Tibial nerve (tissue), 3 donors: ENCODE measurements around the gene ACBD6.

Experiments
- POLR2A ChIP-seq, 2 donors: fragments of 450-650 bp; IDR thresholded peaks; one replicate each; pipeline ENCODE4 v1.6.1; 2017; ENCODE audit warnings: antibody characterized with exemption in 2 of 2, mild to moderate bottlenecking in 2 of 2, moderate library complexity in 2 of 2
- TF ChIP-seq, protein P1 (sequence below), 5 experiments: fragments of 200-600 bp in 3 of 5; fragments of 450-650 bp in 2 of 5; sonication (generic) in 3 of 5; IDR thresholded peaks; one replicate each; pipeline ENCODE4 v1.5.1; 2016 to 2019; ENCODE audit warnings: antibody characterized with exemption in 5 of 5, mild to moderate bottlenecking in 3 of 5, moderate library complexity in 2 of 5

DNA sequence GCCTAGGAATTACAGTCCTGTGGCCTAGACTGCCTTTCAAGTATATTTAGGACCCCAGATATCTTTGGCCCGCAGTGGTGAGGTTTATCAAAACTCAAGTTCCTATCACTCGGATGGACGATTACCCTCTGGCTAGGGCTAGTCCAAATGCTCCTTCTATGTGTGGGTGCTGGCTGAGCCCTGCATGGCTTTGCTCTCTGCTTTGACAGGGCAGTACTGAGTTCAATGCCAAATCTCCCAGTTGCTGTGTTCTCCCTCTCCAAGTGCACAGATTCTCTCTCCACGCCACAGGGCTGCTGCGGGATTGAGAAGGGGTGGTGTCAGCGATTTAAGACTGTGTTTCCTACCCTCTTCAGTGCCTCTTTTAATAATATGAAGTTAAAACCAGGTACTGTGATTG is 175.3 kb downstream of the ACBD6 start:
- TF ChIP-seq, protein P1, sequence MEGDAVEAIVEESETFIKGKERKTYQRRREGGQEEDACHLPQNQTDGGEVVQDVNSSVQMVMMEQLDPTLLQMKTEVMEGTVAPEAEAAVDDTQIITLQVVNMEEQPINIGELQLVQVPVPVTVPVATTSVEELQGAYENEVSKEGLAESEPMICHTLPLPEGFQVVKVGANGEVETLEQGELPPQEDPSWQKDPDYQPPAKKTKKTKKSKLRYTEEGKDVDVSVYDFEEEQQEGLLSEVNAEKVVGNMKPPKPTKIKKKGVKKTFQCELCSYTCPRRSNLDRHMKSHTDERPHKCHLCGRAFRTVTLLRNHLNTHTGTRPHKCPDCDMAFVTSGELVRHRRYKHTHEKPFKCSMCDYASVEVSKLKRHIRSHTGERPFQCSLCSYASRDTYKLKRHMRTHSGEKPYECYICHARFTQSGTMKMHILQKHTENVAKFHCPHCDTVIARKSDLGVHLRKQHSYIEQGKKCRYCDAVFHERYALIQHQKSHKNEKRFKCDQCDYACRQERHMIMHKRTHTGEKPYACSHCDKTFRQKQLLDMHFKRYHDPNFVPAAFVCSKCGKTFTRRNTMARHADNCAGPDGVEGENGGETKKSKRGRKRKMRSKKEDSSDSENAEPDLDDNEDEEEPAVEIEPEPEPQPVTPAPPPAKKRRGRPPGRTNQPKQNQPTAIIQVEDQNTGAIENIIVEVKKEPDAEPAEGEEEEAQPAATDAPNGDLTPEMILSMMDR (IDR thresholded peaks at IDR 0.05), result no peak
- no peak for TF ChIP-seq POLR2A (IDR thresholded peaks at IDR 0.05)
